ENCODE results near the gene ZNF554.

Gene ZNF554

GRCh38 chr19:2840794-2841791 is 21.4 kb downstream of the ZNF554 start, which contains the start of gene ZNF555:
ZNF555 (plus strand) TSS chr19:2841475; CDS start chr19:2841573, 98 bp downstream.
- H3K9me3 ChIP-seq (ENCODE audit: control insufficient read depth, insufficient read depth, low read length) = peaks cover 4% of the 10 kb centered on the region
- peak within 1 kb of the TSS; percentile 96 for H3K4me3 ChIP-seq (ENCODE audit: low read length)
- peak within 1 kb of the TSS; percentile 75 for H3K4me2 ChIP-seq (ENCODE audit: low read length)
- H3K27me3 ChIP-seq (ENCODE audit: control insufficient read depth, low read length) = no peaks in the 10 kb centered on the region
- H3K4me1 ChIP-seq (ENCODE audit: control insufficient read depth, low read length) = peaks cover 24% of the 10 kb centered on the region
- peaks cover 11% of the 10 kb centered on the region for H3F3A ChIP-seq (ENCODE audit: control insufficient read depth, insufficient read depth)
- no peaks in the 10 kb centered on the region for H4K20me1 ChIP-seq (ENCODE audit: control insufficient read depth, insufficient read depth, low read depth, low read length)
- no peaks in the 10 kb centered on the region for H3K9me2 ChIP-seq (replicated peaks; ENCODE audit: control insufficient read depth, low read length)
- peaks cover 5% of the 10 kb centered on the region; the same call in 1 of the 2 replicates for H3K36me3 ChIP-seq (ENCODE audit: control insufficient read depth, low read length)
- peaks cover 26% of the 10 kb centered on the region for H3K79me2 ChIP-seq (ENCODE audit: control insufficient read depth, low read length)
- peak within 1 kb of the TSS; percentile 71 for H3K27ac ChIP-seq (ENCODE audit: low read depth, low read length)
- TF ChIP-seq CTCF (IDR thresholded peaks at IDR 0.05; ENCODE audit: low read depth, low read length, poor library complexity, severe bottlenecking) (peak; percentile 47), EZH2phosphoT487 (IDR thresholded peaks at IDR 0.05; ENCODE audit: borderline replicate concordance, low read length) (no peak)

GRCh38 chr19:2841855-2842574 is 22.3 kb downstream of the ZNF554 start:
- Histone ChIP-seq H3K4me1 (ENCODE audit: control insufficient read depth, low read length) (peaks cover 24% of the 10 kb centered on the region), H3K79me2 (ENCODE audit: control insufficient read depth, low read length) (peaks cover 28% of the 10 kb centered on the region), H4K20me1 (ENCODE audit: control insufficient read depth, insufficient read depth, low read depth, low read length) (no peaks in the 10 kb centered on the region), H3K9me2 (replicated peaks; ENCODE audit: control insufficient read depth, low read length) (no peaks in the 10 kb centered on the region), H3K27ac (ENCODE audit: low read depth, low read length) (0 out of 2 replicates have a peak overlapping the region, but pooled peaks have one; percentile 7), H3K9me3 (ENCODE audit: control insufficient read depth, insufficient read depth, low read length) (0 out of 2 replicates have a peak, but pooled peaks cover 3% of the 10 kb centered on the region), H3K4me2 (ENCODE audit: low read length) (peak overlapping the region; percentile 75), H3F3A (ENCODE audit: control insufficient read depth, insufficient read depth) (peaks cover 11% of the 10 kb centered on the region), H3K27me3 (ENCODE audit: control insufficient read depth, low read length) (no peaks in the 10 kb centered on the region), H3K36me3 (ENCODE audit: control insufficient read depth, low read length) (peaks cover 5% of the 10 kb centered on the region; the same call in 1 of the 2 replicates), H3K4me3 (ENCODE audit: low read length) (peak overlapping the region; percentile 96)
- TF ChIP-seq CTCF (IDR thresholded peaks at IDR 0.05; ENCODE audit: low read depth, low read length, poor library complexity, severe bottlenecking) (no peak), EZH2phosphoT487 (IDR thresholded peaks at IDR 0.05; ENCODE audit: borderline replicate concordance, low read length) (no peak)

- Histone ChIP-seq H3F3A (ENCODE audit: control insufficient read depth, insufficient read depth) (peaks cover 11% of the 10 kb centered on the region), H3K36me3 (ENCODE audit: control insufficient read depth, low read length) (peaks cover 10% of the 10 kb centered on the region; the same call in 1 of the 2 replicates), H3K4me3 (ENCODE audit: low read length) (no peak overlapping the region), H3K27me3 (ENCODE audit: control insufficient read depth, low read length) (no peaks in the 10 kb centered on the region), H3K9me2 (replicated peaks; ENCODE audit: control insufficient read depth, low read length) (no peaks in the 10 kb centered on the region), H3K79me2 (ENCODE audit: control insufficient read depth, low read length) (peaks cover 35% of the 10 kb centered on the region), H3K4me2 (ENCODE audit: low read length) (no peak overlapping the region), H3K9me3 (ENCODE audit: control insufficient read depth, insufficient read depth, low read length) (peaks cover 7% of the 10 kb centered on the region; the same call in 1 of the 2 replicates), H4K20me1 (ENCODE audit: control insufficient read depth, insufficient read depth, low read depth, low read length) (no peaks in the 10 kb centered on the region), H3K27ac (ENCODE audit: low read depth, low read length) (no peak overlapping the region), H3K4me1 (ENCODE audit: control insufficient read depth, low read length) (peaks cover 24% of the 10 kb centered on the region)
- TF ChIP-seq EZH2phosphoT487 (IDR thresholded peaks at IDR 0.05; ENCODE audit: borderline replicate concordance, low read length) (no peak), CTCF (IDR thresholded peaks at IDR 0.05; ENCODE audit: low read depth, low read length, poor library complexity, severe bottlenecking) (no peak)
Measured at GRCh38 chr19:2845107-2845506, 25.4 kb downstream of the ZNF554 start.

Data from DOHH2 (cell line).